Cardiac fibroblast (primary cell): Measurements from ENCODE around the gene CDC14A.

Source experiments
- DNase-seq, 2 donors: peaks; one replicate each; pipeline versions ENCODE4 v3.0.0 to v3.0.0-alpha.2; 2010; ENCODE audit warnings: low read depth in 2 of 2
- H3K4me3 ChIP-seq, 2 donors: replicated peaks in 1 of 2; 1 replicate in 1 of 2; 2 replicates in 1 of 2; pipeline ENCODE4 v1.5.1; 2011; ENCODE audit warnings: low read depth in 2 of 2, low read length in 2 of 2, mild to moderate bottlenecking in 2 of 2, moderate library complexity in 1 of 2
- TF ChIP-seq, protein P1 (sequence below): IDR thresholded peaks from one replicate; pipeline ENCODE4 v1.5.1; 2011; ENCODE audit warnings: low read depth, mild to moderate bottlenecking, low read length, inconsistent platforms

Gene CDC14A

DNA sequence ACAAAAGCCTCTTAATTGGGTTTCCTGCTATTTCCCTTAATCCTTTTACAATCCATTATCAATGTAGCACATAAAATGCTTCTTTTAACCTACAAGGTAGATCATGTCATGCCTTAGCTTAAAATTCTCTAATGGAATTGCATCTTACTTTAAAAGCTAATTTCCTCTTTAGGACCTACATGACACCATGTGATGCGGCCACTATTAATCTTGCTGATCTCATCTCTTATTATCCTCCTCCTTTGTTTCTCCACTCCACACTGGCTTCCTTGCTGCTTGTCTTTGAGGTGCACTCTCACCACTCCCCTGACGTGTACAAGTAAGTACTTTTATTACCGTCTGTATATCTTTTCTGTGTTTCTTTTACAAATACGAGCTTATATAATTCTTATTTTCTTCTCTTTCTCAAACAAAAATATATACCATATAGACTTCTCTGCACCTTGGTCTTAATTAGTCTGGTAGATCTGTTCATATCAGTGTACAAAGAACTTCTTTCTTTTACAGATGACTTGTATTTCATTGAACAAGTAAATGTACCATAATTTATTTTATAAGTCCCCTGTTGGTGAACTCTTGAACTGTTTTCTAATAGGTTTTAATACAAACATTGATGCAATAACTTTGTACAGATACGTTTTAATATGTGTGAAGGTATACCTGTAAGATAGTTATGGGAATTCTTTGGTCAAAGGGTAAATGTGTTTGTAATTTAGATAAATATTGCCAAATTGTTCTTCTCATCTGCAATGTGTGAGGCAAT is 213.8 kb downstream of the CDC14A start:
- H3K4me3 ChIP-seq: no peak overlapping the region
- DNase-seq: no peak

DNA sequence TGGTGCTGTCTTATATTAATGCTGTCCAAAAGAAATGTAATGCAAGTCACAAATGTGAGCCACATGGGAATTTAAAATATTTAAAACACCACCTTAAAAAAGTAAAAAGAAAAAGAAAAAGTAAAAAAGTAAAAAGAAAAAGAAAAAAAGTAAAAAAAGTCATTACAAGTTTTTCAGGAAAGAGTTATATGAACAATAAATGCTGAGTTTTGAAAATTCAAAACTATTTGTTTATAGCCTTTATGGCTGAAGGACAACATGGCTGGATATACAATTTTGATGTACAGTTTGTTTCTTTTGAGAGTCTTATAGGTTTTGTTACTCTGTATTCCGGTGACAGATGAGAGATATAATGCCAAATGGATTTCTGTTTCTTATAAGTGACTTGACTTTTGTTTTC is 214.8 kb downstream of the CDC14A start:
- no peak overlapping the region for H3K4me3 ChIP-seq
- TF ChIP-seq, protein P1, sequence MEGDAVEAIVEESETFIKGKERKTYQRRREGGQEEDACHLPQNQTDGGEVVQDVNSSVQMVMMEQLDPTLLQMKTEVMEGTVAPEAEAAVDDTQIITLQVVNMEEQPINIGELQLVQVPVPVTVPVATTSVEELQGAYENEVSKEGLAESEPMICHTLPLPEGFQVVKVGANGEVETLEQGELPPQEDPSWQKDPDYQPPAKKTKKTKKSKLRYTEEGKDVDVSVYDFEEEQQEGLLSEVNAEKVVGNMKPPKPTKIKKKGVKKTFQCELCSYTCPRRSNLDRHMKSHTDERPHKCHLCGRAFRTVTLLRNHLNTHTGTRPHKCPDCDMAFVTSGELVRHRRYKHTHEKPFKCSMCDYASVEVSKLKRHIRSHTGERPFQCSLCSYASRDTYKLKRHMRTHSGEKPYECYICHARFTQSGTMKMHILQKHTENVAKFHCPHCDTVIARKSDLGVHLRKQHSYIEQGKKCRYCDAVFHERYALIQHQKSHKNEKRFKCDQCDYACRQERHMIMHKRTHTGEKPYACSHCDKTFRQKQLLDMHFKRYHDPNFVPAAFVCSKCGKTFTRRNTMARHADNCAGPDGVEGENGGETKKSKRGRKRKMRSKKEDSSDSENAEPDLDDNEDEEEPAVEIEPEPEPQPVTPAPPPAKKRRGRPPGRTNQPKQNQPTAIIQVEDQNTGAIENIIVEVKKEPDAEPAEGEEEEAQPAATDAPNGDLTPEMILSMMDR: no peak
- DNase-seq: no peak

More for the DNA sequence above, 213.8 kb downstream of the CDC14A start:
- TF ChIP-seq, protein P1: no peak
